Endothelial cell of umbilical vein (primary cell): ENCODE results near the gene MAPKAP1. TPM values are rescaled to one million over a fixed set of nuclear protein-coding genes. Genes with fewer than 3 reads are reported as not detected.
"Not testable (repeated sequence)": the region's sequence is repeated elsewhere in the genome, so short reads cannot be mapped to it uniquely, and the experiment has no call there.

Experiments used
- BruUV-seq: library from RNA; stranded (reverse); fragments of 400-500 nt; replicated peaks from 2 replicates; lab custom pipeline; 2021; lab: Mats Ljungman, UMichigan
- CTCF ChIA-PET: fragments of 300-600, 350-600 bp; sonication (Branson Sonifier 250); formaldehyde crosslinking; loops from one replicate; lab custom pipeline; 2021; ENCODE audit warnings: antibody characterized with exemption, inconsistent platforms; lab: Charles Lee
- POLR2A ChIA-PET: fragments of 300-600, 350-600 bp; sonication (Branson Sonifier 250); formaldehyde crosslinking; loops from one replicate; lab custom pipeline; 2021; ENCODE audit warnings: antibody characterized with exemption, inconsistent platforms; lab: Charles Lee
- DNase-seq: peaks from one replicate; pipeline ENCODE4 v3.0.0-alpha.2; 2011; ENCODE audit warnings: low read depth, low spot score
- FAIRE-seq: peaks from 2 replicates; lab custom pipeline; 2011; peaks lifted over from hg19 to GRCh38; lab: Jason Lieb, UNC
- H2AFZ ChIP-seq: 2 replicates; pipeline ENCODE4 v1.6.0; 2012; ENCODE audit warnings: low read depth, low read length, control low read depth, inconsistent platforms
- H3K27ac ChIP-seq: 2 replicates; pipeline ENCODE4 v1.5.1; 2011; ENCODE audit warnings: low read depth, mild to moderate bottlenecking, control low read depth, low read length, moderate library complexity; ENCODE audit not compliant: insufficient read depth
- H3K27me3 ChIP-seq, 2 experiments: 2 replicates each; pipeline versions ENCODE4 v1.6.0 to v1.6.1; 2011; ENCODE audit warnings: low read length in 2 of 2, mixed read lengths in 1 of 2; ENCODE audit not compliant: control insufficient read depth in 2 of 2, insufficient read depth in 2 of 2
- H3K36me3 ChIP-seq, 2 experiments: 2 replicates in 1 of 2; 3 replicates in 1 of 2; pipeline ENCODE4 v1.5.1; 2011; ENCODE audit warnings: low read length in 2 of 2, mild to moderate bottlenecking in 1 of 2, moderate library complexity in 1 of 2; ENCODE audit not compliant: control insufficient read depth in 2 of 2, insufficient read depth in 2 of 2; ENCODE audit errors: extremely low read depth in 1 of 2
- H3K4me1 ChIP-seq: 3 replicates; pipeline ENCODE4 v1.5.1; 2011; ENCODE audit warnings: mild to moderate bottlenecking, low read length; ENCODE audit not compliant: control insufficient read depth, insufficient read depth; ENCODE audit errors: extremely low read depth
- H3K4me2 ChIP-seq: 2 replicates; pipeline ENCODE4 v1.6.1; 2011; ENCODE audit warnings: low read length, control low read depth, mixed read lengths; ENCODE audit not compliant: insufficient read depth
- H3K4me3 ChIP-seq, 3 experiments: fragments of 200-600 bp in 1 of 3; sonication (generic), shearing (Covaris generic) in 1 of 3; replicated peaks in 1 of 3; 2 replicates each; pipeline ENCODE4 v1.5.1; 2011 to 2016; ENCODE audit warnings: control low read depth in 3 of 3, low read length in 3 of 3, mild to moderate bottlenecking in 2 of 3, inconsistent platforms in 1 of 3, low read depth in 1 of 3, moderate library complexity in 1 of 3; ENCODE audit not compliant: insufficient read depth in 1 of 3
- H3K79me2 ChIP-seq: 2 replicates; pipeline ENCODE4 v1.6.0; 2012; ENCODE audit warnings: low read length, inconsistent platforms; ENCODE audit not compliant: control insufficient read depth, insufficient read depth
- H3K9ac ChIP-seq: replicated peaks from 2 replicates; pipeline ENCODE3; 2011; ENCODE audit warnings: low read length, control low read depth; ENCODE audit not compliant: insufficient read depth; ENCODE audit errors: extremely low read depth
- H3K9me1 ChIP-seq: replicated peaks from 3 replicates; pipeline ENCODE4 v1.6.0; 2011; ENCODE audit warnings: mild to moderate bottlenecking, low read length; ENCODE audit not compliant: control insufficient read depth, insufficient read depth; ENCODE audit errors: extremely low read depth
- H3K9me3 ChIP-seq: replicated peaks from 2 replicates; pipeline ENCODE4 v1.5.1; 2012; ENCODE audit warnings: low read length, inconsistent platforms; ENCODE audit not compliant: control insufficient read depth, insufficient read depth
- H4K20me1 ChIP-seq: replicated peaks from 2 replicates; pipeline ENCODE3; 2011; ENCODE audit warnings: mild to moderate bottlenecking, low read length; ENCODE audit not compliant: control insufficient read depth, insufficient read depth; ENCODE audit errors: extremely low read depth
- CTCF ChIP-seq, 2 donors: IDR thresholded peaks; 1 replicate in 1 of 2; 2 replicates in 1 of 2; pipeline ENCODE4 v1.5.1; 2011; ENCODE audit warnings: low read length in 2 of 2, mild to moderate bottlenecking in 2 of 2, moderate library complexity in 2 of 2, control low read depth in 1 of 2, inconsistent platforms in 1 of 2, low read depth in 1 of 2; ENCODE audit not compliant: insufficient read depth in 1 of 2; ENCODE audit errors: extremely low read depth in 1 of 2
- EZH2 ChIP-seq: IDR thresholded peaks from 2 replicates; pipeline ENCODE4 v1.6.1; 2012; ENCODE audit warnings: borderline replicate concordance, low read depth, mild to moderate bottlenecking, moderate library complexity, low read length, inconsistent platforms; ENCODE audit not compliant: severe bottlenecking
- FOS ChIP-seq: IDR thresholded peaks from 2 replicates; pipeline ENCODE4 v1.6.1; 2011; ENCODE audit warnings: mild to moderate bottlenecking, low read length, moderate library complexity, borderline replicate concordance; ENCODE audit not compliant: insufficient read depth
- GATA2 ChIP-seq: IDR thresholded peaks from 2 replicates; pipeline ENCODE4 v1.7.0; 2011; ENCODE audit warnings: low read depth, mild to moderate bottlenecking, moderate library complexity, mixed read lengths, low read length; ENCODE audit not compliant: insufficient read length, insufficient read depth
- JUN ChIP-seq: IDR thresholded peaks from 2 replicates; pipeline ENCODE4 v1.6.1; 2011; ENCODE audit warnings: borderline replicate concordance, low read depth; ENCODE audit not compliant: insufficient read length, insufficient read depth
- MAX ChIP-seq: IDR thresholded peaks from 2 replicates; pipeline ENCODE4 v1.6.1; 2011; ENCODE audit not compliant: insufficient read depth, insufficient read length
- MYC ChIP-seq: IDR thresholded peaks from one replicate; pipeline ENCODE4 v1.6.1; 2011; ENCODE audit warnings: mild to moderate bottlenecking, low read depth, low read length
- POLR2A ChIP-seq: IDR thresholded peaks from 2 replicates; pipeline ENCODE4 v1.6.1; 2012; ENCODE audit warnings: low read depth, mild to moderate bottlenecking, control low read depth, low read length
- POLR2AphosphoS5 ChIP-seq: IDR thresholded peaks from 2 replicates; pipeline ENCODE4 v1.6.1; 2012; ENCODE audit warnings: low read depth, mild to moderate bottlenecking, control low read depth, low read length, moderate library complexity; ENCODE audit not compliant: insufficient read depth
- dilution Hi-C: fragments of 300-500 bp; cut with MboI; formaldehyde crosslinking; loops from one replicate; pipeline ENCODE4 v1.15.0; 2019; ENCODE audit warnings: low sequenced_read_pairs; ENCODE audit not compliant: extremely low pct_ligation_motif_present
- intact Hi-C: fragments of 100-400 bp; cut with micrococcal nuclease; formaldehyde crosslinking; loops from one replicate; pipeline ENCODE4 v1.10.0; 2022
- polyA plus RNA-seq, 4 experiments: library from polyadenylated mRNA; depleted of rRNA in 3 of 4; stranded (reverse) in 3 of 4; unstranded in 1 of 4; fragments of >200 nt; gene quantifications; 2 replicates each; pipeline versions ENCODE4 v1.2.1 to v1.2.3, GENCODE V29; 2011 to 2012; ENCODE audit warnings: missing spikeins in 1 of 4
- total RNA-seq: library from RNA; stranded (reverse); gene quantifications from 2 replicates; pipeline ENCODE4 v1.2.3, GENCODE V29; 2021

Gene MAPKAP1
- total and polyA plus RNA-seq, 2 donors (not counting 3 experiments of a cell fraction or from before 2014, with no cell fraction given) = 61.9 to 99.1 TPM

GRCh38 chr9:125574126-125574877 is 132.7 kb downstream of the MAPKAP1 start:
- intact Hi-C loops = no loop called here
- Histone ChIP-seq H3K79me2 (peaks cover 8% of the 10 kb centered on the region), H3K9ac (no peak overlapping the region), H3K4me1 (no peaks in the 10 kb centered on the region), H3K27me3 (no peaks in the 10 kb centered on the region), H3K36me3 (no peaks in the 10 kb centered on the region), H3K4me2 (no peak overlapping the region), H3K27ac (no peak overlapping the region), H3K9me1 (no peaks in the 10 kb centered on the region), H2AFZ (no peak overlapping the region), H4K20me1 (no peaks in the 10 kb centered on the region), H3K9me3 (no peaks in the 10 kb centered on the region), H3K4me3 (no peak overlapping the region)
- no peak for FAIRE-seq
- POLR2A ChIA-PET = no interaction called here
- CTCF ChIA-PET = interaction anchor here (1.0 to 1.2 kb wide), 2 partner anchors 16 to 24 kb away, joined by 4 to 7 read pairs; no protein-coding TSS in a partner anchor
- no TSS peak for BruUV-seq
- DNase-seq = no peak
- dilution Hi-C loops = no loop called here
- TF ChIP-seq POLR2AphosphoS5 = no peak
- no peak for TF ChIP-seq JUN
- TF ChIP-seq GATA2 = no peak
- TF ChIP-seq MYC = no peak
- no peak for TF ChIP-seq MAX
- no peak for TF ChIP-seq CTCF (IDR thresholded peaks at IDR 0.05; ENCODE audit: extremely low read depth in 1 of 2, insufficient read depth in 1 of 2, low read depth in 1 of 2, low read length in 2 of 2)
- TF ChIP-seq FOS = no peak
- TF ChIP-seq EZH2 = no peak
- TF ChIP-seq POLR2A = no peak

GRCh38 chr9:125572461-125572860 is 134.5 kb downstream of the MAPKAP1 start:
- POLR2A ChIA-PET, H3K4me2 ChIP-seq, H3K27me3 ChIP-seq, FAIRE-seq, intact Hi-C loops, H3K9me3 ChIP-seq, H3K79me2 ChIP-seq, DNase-seq, H3K9ac ChIP-seq, dilution Hi-C loops, BruUV-seq, H3K4me3 ChIP-seq, H3K27ac ChIP-seq, H3K4me1 ChIP-seq, H3K36me3 ChIP-seq, H4K20me1 ChIP-seq, H2AFZ ChIP-seq, CTCF ChIA-PET, H3K9me1 ChIP-seq: not testable (repeated sequence)

GRCh38 chr9:125571824-125572223 is 135.2 kb downstream of the MAPKAP1 start:
- H3K9me3 ChIP-seq, H3K27me3 ChIP-seq, H4K20me1 ChIP-seq, CTCF ChIA-PET, H2AFZ ChIP-seq, dilution Hi-C loops, intact Hi-C loops, H3K79me2 ChIP-seq, H3K9ac ChIP-seq, H3K36me3 ChIP-seq, H3K9me1 ChIP-seq, H3K27ac ChIP-seq, POLR2A ChIA-PET, H3K4me3 ChIP-seq, FAIRE-seq, H3K4me1 ChIP-seq, DNase-seq, H3K4me2 ChIP-seq, BruUV-seq: not testable (repeated sequence)
